GM18870 (cell line): ENCODE results near the gene TXNRD2.

ENCODE experiments used
- ATAC-seq: cut with Tn5 transposase; IDR thresholded peaks from one replicate; pipeline ENCODE4 v1.9.1; 2021; ENCODE audit warnings: moderate library complexity; ENCODE audit not compliant: unreplicated experiment

TXNRD2 gene

DNA sequence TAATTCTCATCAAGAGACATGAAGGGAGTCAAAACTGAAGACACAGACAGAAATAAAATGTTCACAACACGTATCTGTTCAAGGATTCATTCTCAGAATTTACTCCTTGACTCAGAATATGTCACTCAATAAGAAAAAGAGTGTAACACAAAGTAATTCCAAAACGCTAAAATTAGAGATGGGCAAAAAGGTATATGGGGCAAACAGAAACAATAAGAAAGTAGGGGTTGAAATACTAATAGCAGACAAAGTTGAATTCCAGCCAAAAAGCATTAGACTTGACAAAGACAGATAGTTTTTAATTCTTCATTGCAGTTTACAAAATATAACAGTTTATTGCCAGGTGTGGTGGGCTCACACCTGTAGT is 113.6 kb downstream of the TXNRD2 start:
- no peak for ATAC-seq

DNA sequence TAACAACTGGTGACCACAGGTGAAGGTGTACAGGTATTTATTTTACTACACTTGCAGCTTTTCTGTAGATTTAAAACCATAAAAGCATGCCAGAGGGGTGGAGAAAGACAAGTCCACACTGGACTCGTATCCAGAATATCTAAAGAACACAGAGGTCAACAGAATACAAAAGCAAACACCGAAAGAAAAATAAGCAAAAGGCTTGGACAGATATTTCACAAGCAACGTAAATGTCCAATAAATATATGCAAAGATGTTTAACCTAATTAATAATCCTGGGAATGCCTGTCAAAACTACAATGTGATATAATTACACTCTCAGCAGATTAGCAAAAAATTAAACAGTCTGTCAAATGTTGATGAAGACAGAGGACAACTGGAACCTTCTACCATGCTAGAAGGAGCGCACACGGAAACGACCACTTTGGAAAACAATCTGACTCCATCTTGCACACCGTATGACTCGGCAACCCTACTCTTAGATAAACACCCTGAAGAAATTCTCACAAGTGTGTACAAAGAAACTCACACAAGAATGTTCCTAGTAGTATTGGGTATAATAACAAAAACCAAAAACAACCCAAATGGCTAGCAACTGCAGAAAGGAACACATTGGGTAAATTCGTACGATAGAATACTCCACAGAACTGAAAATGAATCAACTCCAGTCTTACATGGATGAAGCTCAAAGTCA is 114.1 kb downstream of the TXNRD2 start:
- ATAC-seq, result no peak

DNA sequence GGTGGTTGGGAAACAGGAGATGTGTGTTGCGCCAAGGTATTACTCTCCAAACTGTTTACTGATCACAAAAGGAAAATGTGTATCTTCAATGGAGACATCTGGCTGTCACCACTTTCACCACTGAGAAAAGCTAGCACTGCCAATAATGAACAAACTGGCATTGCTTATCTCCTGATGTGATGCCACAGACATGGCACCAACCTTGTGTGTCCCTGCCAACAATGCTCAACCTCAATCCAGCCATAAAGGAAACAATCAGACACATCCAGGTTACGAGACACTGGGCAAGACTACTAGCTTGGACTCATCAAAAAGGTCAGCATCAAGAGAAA is 115.0 kb downstream of the TXNRD2 start:
- no peak for ATAC-seq

- no peak for ATAC-seq
These were observed 115.6 kb downstream of the TXNRD2 start for GRCh38 chr22:19825904-19826618.
